Keratinocyte (primary cell): ENCODE data around the gene ZRSR2. TPM values are rescaled to one million over a fixed set of nuclear protein-coding genes. Genes with fewer than 3 reads are reported as not detected.

Experiments used
- DNase-seq: peaks from one replicate; pipeline ENCODE4 v3.0.0-alpha.2; 2011; ENCODE audit warnings: low read depth, missing footprints, low spot score
- FAIRE-seq: peaks from 2 replicates; lab custom pipeline; 2011; peaks lifted over from hg19 to GRCh38; lab: Jason Lieb, UNC
- H2AFZ ChIP-seq: 2 replicates; pipeline ENCODE4 v1.6.0; 2012; ENCODE audit warnings: low read length, control low read depth, inconsistent platforms; ENCODE audit not compliant: control insufficient read depth
- H3K27ac ChIP-seq: 2 replicates; pipeline ENCODE4 v1.5.1; 2011; ENCODE audit warnings: low read length; ENCODE audit not compliant: control insufficient read depth, insufficient read depth
- H3K27me3 ChIP-seq: 3 replicates; pipeline ENCODE4 v1.6.0; 2011; ENCODE audit warnings: low read length; ENCODE audit not compliant: control insufficient read depth, insufficient read depth; ENCODE audit errors: extremely low read depth
- H3K36me3 ChIP-seq, 2 experiments: 2 replicates in 1 of 2; 3 replicates in 1 of 2; pipeline ENCODE4 v1.5.1; 2011; ENCODE audit warnings: low read length in 2 of 2, mild to moderate bottlenecking in 1 of 2; ENCODE audit not compliant: control insufficient read depth in 2 of 2, insufficient read depth in 2 of 2; ENCODE audit errors: extremely low read depth in 1 of 2
- H3K4me1 ChIP-seq: 3 replicates; pipeline ENCODE4 v1.5.1; 2011; ENCODE audit warnings: low read length; ENCODE audit not compliant: control insufficient read depth, insufficient read depth; ENCODE audit errors: extremely low read depth
- H3K4me2 ChIP-seq: 3 replicates; pipeline ENCODE4 v1.6.0; 2011; ENCODE audit warnings: low read depth, low read length; ENCODE audit not compliant: control insufficient read depth, insufficient read depth; ENCODE audit errors: extremely low read depth
- H3K4me3 ChIP-seq, 3 experiments: fragments of 200-600 bp in 1 of 3; sonication (generic) in 1 of 3; 2 replicates in 2 of 3; 3 replicates in 1 of 3; pipeline ENCODE4 v1.5.1; 2011 to 2016; ENCODE audit warnings: low read length in 3 of 3, mild to moderate bottlenecking in 3 of 3, control low read depth in 2 of 3, inconsistent platforms in 1 of 3, low read depth in 1 of 3, mixed read lengths in 1 of 3, mixed run types in 1 of 3, moderate library complexity in 1 of 3; ENCODE audit not compliant: control insufficient read depth in 2 of 3, insufficient read depth in 2 of 3; ENCODE audit errors: extremely low read depth in 1 of 3
- H3K79me2 ChIP-seq: 2 replicates; pipeline ENCODE4 v1.6.0; 2012; ENCODE audit warnings: low read length; ENCODE audit not compliant: control insufficient read depth, insufficient read depth
- H3K9ac ChIP-seq: 3 replicates; pipeline ENCODE4 v1.6.0; 2011; ENCODE audit warnings: low read length; ENCODE audit not compliant: control insufficient read depth, insufficient read depth; ENCODE audit errors: extremely low read depth
- H3K9me1 ChIP-seq: 3 replicates; pipeline ENCODE4 v1.6.0; 2011; ENCODE audit warnings: low read length; ENCODE audit not compliant: control insufficient read depth, insufficient read depth; ENCODE audit errors: extremely low read depth
- H3K9me3 ChIP-seq: 2 replicates; pipeline ENCODE4 v1.5.1; 2012; ENCODE audit warnings: low read depth, low read length; ENCODE audit not compliant: control insufficient read depth
- H4K20me1 ChIP-seq: 3 replicates; pipeline ENCODE4 v1.6.0; 2011; ENCODE audit warnings: low read length; ENCODE audit not compliant: control insufficient read depth, insufficient read depth; ENCODE audit errors: extremely low read depth
- CTCF ChIP-seq, 3 experiments: IDR thresholded peaks in 1 of 3; conservative IDR thresholded peaks in 1 of 3; optimal IDR thresholded peaks in 1 of 3; 2 replicates in 2 of 3; 3 replicates in 1 of 3; pipeline versions ENCODE3 to v1.5.1; 2011; ENCODE audit warnings: low read length in 3 of 3, mild to moderate bottlenecking in 3 of 3, moderate library complexity in 2 of 3, control low read depth in 1 of 3, inconsistent platforms in 1 of 3; ENCODE audit not compliant: insufficient read depth in 2 of 3; ENCODE audit errors: extremely low read depth in 1 of 3
- EZH2 ChIP-seq: IDR thresholded peaks from one replicate; pipeline ENCODE4 v1.6.1; 2012; ENCODE audit warnings: inconsistent platforms, mild to moderate bottlenecking, low read length, moderate library complexity
- dilution Hi-C: fragments of 300-500 bp; cut with MboI; formaldehyde crosslinking; loops from one replicate; pipeline ENCODE4 v1.7.0; 2020; ENCODE audit warnings: low sequenced_read_pairs; ENCODE audit not compliant: extremely low pct_ligation_motif_present
- polyA plus RNA-seq, 5 experiments: library from polyadenylated mRNA; depleted of rRNA in 3 of 5; stranded (reverse) in 3 of 5; stranded (forward) in 1 of 5; unstranded in 1 of 5; fragments of >200 nt; gene quantifications; 1 replicate in 1 of 5; 2 replicates in 3 of 5; 3 replicates in 1 of 5; pipeline versions ENCODE4 v1.2.1 to v1.2.3, GENCODE V29; 2011 to 2012; ENCODE audit warnings: missing spikeins in 2 of 5, low read depth in 1 of 5, low replicate concordance in 1 of 5

The ZRSR2 gene
- polyA plus RNA-seq, 1 donor (not counting 4 experiments of a cell fraction or from before 2014, with no cell fraction given), result 13.7 TPM

- H3K27ac ChIP-seq, result no peak overlapping the region
- H3K9ac ChIP-seq, result no peak overlapping the region
- no peaks in the 10 kb centered on the region for H3K4me1 ChIP-seq
- H3K36me3 ChIP-seq, result peaks cover 2 to 17% of the 10 kb centered on the region in 2 experiments
- H3K79me2 ChIP-seq, result no peaks in the 10 kb centered on the region
- dilution Hi-C loops, result no loop called here
- no peak overlapping the region for H2AFZ ChIP-seq
- TF ChIP-seq CTCF (optimal IDR thresholded peaks at IDR 0.05 in 1 of 3, IDR thresholded peaks at IDR 0.05 in 1 of 3, conservative IDR thresholded peaks at IDR 0.05 in 1 of 3; ENCODE audit: extremely low read depth in 1 of 3, insufficient read depth in 2 of 3, low read length in 3 of 3) (no peak), EZH2 (no peak)
- DNase-seq (no peak), FAIRE-seq (no peak)
- H3K4me2 ChIP-seq, result no peak overlapping the region
- no peaks in the 10 kb centered on the region for H3K9me1 ChIP-seq
- H3K27me3 ChIP-seq, result no peaks in the 10 kb centered on the region
- H4K20me1 ChIP-seq, result no peaks in the 10 kb centered on the region
- H3K9me3 ChIP-seq, result no peaks in the 10 kb centered on the region
- no peak overlapping the region for H3K4me3 ChIP-seq
Observed at GRCh38 chrX:15822922-15823321, 32.6 kb downstream of the ZRSR2 start.

- TF ChIP-seq CTCF (optimal IDR thresholded peaks at IDR 0.05 in 1 of 3, IDR thresholded peaks at IDR 0.05 in 1 of 3, conservative IDR thresholded peaks at IDR 0.05 in 1 of 3; ENCODE audit: extremely low read depth in 1 of 3, insufficient read depth in 2 of 3, low read length in 3 of 3) (no peak), EZH2 (no peak)
- H3K9ac ChIP-seq, result no peak overlapping the region
Observed at GRCh38 chrX:15825936-15826335, 35.7 kb downstream of the ZRSR2 start.

More at GRCh38 chrX:15825936-15826335, 35.7 kb downstream of the ZRSR2 start:
- no peaks in the 10 kb centered on the region for H4K20me1 ChIP-seq
- no peaks in the 10 kb centered on the region for H3K27me3 ChIP-seq
- no peak overlapping the region for H3K27ac ChIP-seq
- FAIRE-seq, result no peak
- no peak overlapping the region for H3K4me2 ChIP-seq
- H2AFZ ChIP-seq, result no peak overlapping the region
- H3K79me2 ChIP-seq, result no peaks in the 10 kb centered on the region
- H3K9me3 ChIP-seq, result no peaks in the 10 kb centered on the region
- no peak overlapping the region for H3K4me3 ChIP-seq
- DNase-seq, result no peak
- peaks cover 2 to 8% of the 10 kb centered on the region in 2 experiments for H3K36me3 ChIP-seq
- dilution Hi-C loops, result no loop called here
- H3K4me1 ChIP-seq, result no peaks in the 10 kb centered on the region
- no peaks in the 10 kb centered on the region for H3K9me1 ChIP-seq
